IMR-90 (cell line): ENCODE results near the gene PIK3C2A. TPM values are rescaled to one million over a fixed set of nuclear protein-coding genes. Genes with fewer than 3 reads are reported as not detected.
"Not testable (repeated sequence)": the region's sequence is repeated elsewhere in the genome, so short reads cannot be mapped to it uniquely, and the experiment has no call there.

Experiments used
- ATAC-seq: fragments of 200-7000 bp; cut with Tn5 transposase; 2 replicates; pipeline ENCODE4 v1.9.1; 2020; ENCODE audit warnings: low read depth, mild to moderate bottlenecking, moderate library complexity
- BruUV-seq: library from RNA; stranded (reverse); fragments of 400-500 nt; replicated peaks from 2 replicates; lab custom pipeline; 2021; lab: Mats Ljungman, UMichigan
- CTCF ChIA-PET: fragments of 300-600 bp; formaldehyde crosslinking; extraction: SDS; loops from one replicate; lab custom pipeline; 2021; ENCODE audit warnings: antibody characterized with exemption; lab: Yijun Ruan, JAX
- POLR2A ChIA-PET: fragments of 300-600 bp; sonication (Branson Sonifier 250); formaldehyde crosslinking; loops from one replicate; lab custom pipeline; 2022; ENCODE audit warnings: antibody characterized with exemption; ENCODE audit not compliant: unreplicated experiment; lab: Charles Lee
- DNase-seq: peaks from one replicate; pipeline ENCODE4 v3.0.0; 2013
- H2AFZ ChIP-seq: replicated peaks from 2 replicates; pipeline ENCODE3; 2013; ENCODE audit warnings: low read length, mild to moderate bottlenecking; ENCODE audit not compliant: poor library complexity
- H2AK5ac ChIP-seq: 2 replicates; pipeline ENCODE4 v1.6.1; 2013; ENCODE audit warnings: low read depth, low read length, inconsistent platforms
- H2AK9ac ChIP-seq: replicated peaks from 2 replicates; pipeline ENCODE3; 2013; ENCODE audit warnings: mild to moderate bottlenecking, low read depth, low read length, moderate library complexity; ENCODE audit not compliant: poor library complexity
- H2BK120ac ChIP-seq: 2 replicates; pipeline ENCODE4 v1.6.1; 2013; ENCODE audit warnings: low read depth, low read length, inconsistent platforms
- H2BK15ac ChIP-seq: 3 replicates; pipeline ENCODE4 v1.6.1; 2013; ENCODE audit warnings: low read depth, low read length, inconsistent platforms
- H2BK20ac ChIP-seq: 2 replicates; pipeline ENCODE4 v1.6.1; 2013; ENCODE audit warnings: low read depth, mild to moderate bottlenecking, inconsistent platforms, low read length, moderate library complexity
- H2BK5ac ChIP-seq: 2 replicates; pipeline ENCODE4 v1.6.1; 2013; ENCODE audit warnings: mild to moderate bottlenecking, low read depth, low read length, inconsistent platforms; ENCODE audit not compliant: poor library complexity, severe bottlenecking
- H3K14ac ChIP-seq: replicated peaks from 2 replicates; pipeline ENCODE4 v1.6.1; 2013; ENCODE audit warnings: low read depth, low read length, inconsistent platforms
- H3K18ac ChIP-seq: 2 replicates; pipeline ENCODE4 v1.6.1; 2013; ENCODE audit warnings: low read depth, low read length, control low read depth
- H3K23ac ChIP-seq: 2 replicates; pipeline ENCODE4 v1.6.1; 2013; ENCODE audit warnings: low read depth, low read length, inconsistent platforms
- H3K27ac ChIP-seq: 2 replicates; pipeline ENCODE4 v1.5.1; 2013; ENCODE audit warnings: mild to moderate bottlenecking, control low read depth, low read length; ENCODE audit not compliant: insufficient read depth
- H3K27me3 ChIP-seq: 2 replicates; pipeline ENCODE4 v1.6.1; 2013; ENCODE audit warnings: low read length; ENCODE audit not compliant: control insufficient read depth, insufficient read depth
- H3K36me3 ChIP-seq: 2 replicates; pipeline ENCODE4 v1.6.1; 2013; ENCODE audit warnings: low read length, mixed read lengths; ENCODE audit not compliant: control insufficient read depth, insufficient read depth
- H3K4ac ChIP-seq: 2 replicates; pipeline ENCODE4 v1.6.1; 2013; ENCODE audit warnings: low read depth, low read length, inconsistent platforms
- H3K4me1 ChIP-seq: 2 replicates; pipeline ENCODE4 v1.6.1; 2013; ENCODE audit warnings: low read length, mixed read lengths; ENCODE audit not compliant: control insufficient read depth, insufficient read depth
- H3K4me2 ChIP-seq: 2 replicates; pipeline ENCODE4 v1.6.1; 2013; ENCODE audit warnings: low read depth, mild to moderate bottlenecking, control low read depth, low read length, moderate library complexity
- H3K4me3 ChIP-seq: 2 replicates; pipeline ENCODE4 v1.5.1; 2013; ENCODE audit warnings: low read depth, mild to moderate bottlenecking, control low read depth, low read length, moderate library complexity; ENCODE audit not compliant: insufficient read depth
- H3K56ac ChIP-seq: 2 replicates; pipeline ENCODE4 v1.6.1; 2013; ENCODE audit warnings: low read length, inconsistent platforms; ENCODE audit not compliant: insufficient read depth; ENCODE audit errors: extremely low read depth
- H3K79me1 ChIP-seq, 2 experiments: 2 replicates each; pipeline ENCODE4 v1.6.1; 2013; ENCODE audit warnings: low read length in 2 of 2, inconsistent platforms in 1 of 2, low read depth in 1 of 2
- H3K9ac ChIP-seq: 2 replicates; pipeline ENCODE4 v1.6.1; 2013; ENCODE audit warnings: low read depth, low read length, control low read depth
- H3K9me1 ChIP-seq: 2 replicates; pipeline ENCODE4 v1.6.1; 2013; ENCODE audit warnings: low read length, inconsistent platforms; ENCODE audit not compliant: insufficient read depth
- H3K9me3 ChIP-seq: 2 replicates; pipeline ENCODE4 v1.6.1; 2013; ENCODE audit warnings: low read length; ENCODE audit not compliant: control insufficient read depth, insufficient read depth
- H4K20me1 ChIP-seq: 2 replicates; pipeline ENCODE4 v1.6.1; 2013; ENCODE audit warnings: low read length, inconsistent platforms; ENCODE audit not compliant: insufficient read depth
- H4K5ac ChIP-seq: 2 replicates; pipeline ENCODE4 v1.6.1; 2013; ENCODE audit warnings: mild to moderate bottlenecking, low read depth, low read length, control low read depth
- H4K8ac ChIP-seq, 2 experiments: 2 replicates each; pipeline ENCODE4 v1.6.1; 2013; ENCODE audit warnings: low read depth in 2 of 2, low read length in 2 of 2, control low read depth in 1 of 2, inconsistent platforms in 1 of 2
- H4K91ac ChIP-seq: 2 replicates; pipeline ENCODE4 v1.6.1; 2013; ENCODE audit warnings: low read depth, low read length, inconsistent platforms; ENCODE audit not compliant: insufficient read depth
- WGBS, 2 experiments: methylation state at CpG; one replicate each; pipeline versions ENCODE4 v1.1.5 to v1.1.7; 2013; ENCODE audit warnings: missing lambda C conversion rate in 2 of 2; ENCODE audit not compliant: insufficient read length in 1 of 2; ENCODE audit errors: extremely low coverage in 2 of 2; 5-methylcytosine and 5-hydroxymethylcytosine counted together
- dilution Hi-C: fragments of 300-500 bp; cut with HindIII; formaldehyde crosslinking; loops from one replicate; pipeline ENCODE4 v1.14.3; 2018; ENCODE audit warnings: low sequenced_read_pairs; ENCODE audit not compliant: unreplicated experiment
- in situ Hi-C: fragments of 300-500 bp; cut with MboI; formaldehyde crosslinking; loops from 3 replicates; pipeline ENCODE4 v1.14.3; 2019; ENCODE audit warnings: low sequenced_read_pairs, inconsistent platforms, mixed read lengths
- intact Hi-C: fragments of 100-400 bp; cut with micrococcal nuclease; formaldehyde crosslinking; loops from 2 replicates; pipeline ENCODE4 v1.10.0; 2022
- polyA plus RNA-seq, 3 experiments: library from polyadenylated mRNA; depleted of rRNA; stranded (reverse); fragments of >200 nt; gene quantifications; 2 replicates each; pipeline ENCODE4 v1.2.3, GENCODE V29; 2012; ENCODE audit warnings: low replicate concordance in 1 of 3
- total RNA-seq: library from RNA; depleted of rRNA; stranded (reverse); fragments of >200 nt; gene quantifications from 2 replicates; pipeline ENCODE4 v1.2.3, GENCODE V29; 2012

Gene PIK3C2A
- total and polyA plus RNA-seq, 2 of the 4 experiments (the other 2 are of a cell fraction): 14.6 to 36.6 TPM

- H2BK5ac ChIP-seq, H4K8ac ChIP-seq, H4K91ac ChIP-seq, H3K4me2 ChIP-seq, intact Hi-C loops, H3K4ac ChIP-seq, POLR2A ChIA-PET, H3K4me3 ChIP-seq, H4K5ac ChIP-seq, ATAC-seq, H2AK5ac ChIP-seq, H2BK15ac ChIP-seq, H3K9me1 ChIP-seq, H2BK120ac ChIP-seq, H3K4me1 ChIP-seq, DNase-seq, H3K27ac ChIP-seq, H2AK9ac ChIP-seq, CTCF ChIA-PET, H4K20me1 ChIP-seq, BruUV-seq, H3K36me3 ChIP-seq, H3K9ac ChIP-seq, H3K18ac ChIP-seq, H3K9me3 ChIP-seq, dilution Hi-C loops, H2BK20ac ChIP-seq, H3K23ac ChIP-seq, H3K56ac ChIP-seq, H3K79me1 ChIP-seq, H2AFZ ChIP-seq, H3K27me3 ChIP-seq, H3K14ac ChIP-seq: not testable (repeated sequence)
- 100% methylated on average over 1 of the region's 4 CpGs; no CpG with 5 or more reads in 1 of the 2 experiments for WGBS, 2 experiments
- in situ Hi-C loops: loop anchor here (10.0 kb wide), 1 partner anchor 265 kb away; no protein-coding TSS in a partner anchor
These were observed 32.1 kb upstream of the PIK3C2A start for GRCh38 chr11:17239927-17240326.
